Measurements from ENCODE around the gene ADGRV1.
"Not testable (repeated sequence)": the region's sequence is repeated elsewhere in the genome, so short reads cannot be mapped to it uniquely, and the experiment has no call there.

Gene ADGRV1

DNA sequence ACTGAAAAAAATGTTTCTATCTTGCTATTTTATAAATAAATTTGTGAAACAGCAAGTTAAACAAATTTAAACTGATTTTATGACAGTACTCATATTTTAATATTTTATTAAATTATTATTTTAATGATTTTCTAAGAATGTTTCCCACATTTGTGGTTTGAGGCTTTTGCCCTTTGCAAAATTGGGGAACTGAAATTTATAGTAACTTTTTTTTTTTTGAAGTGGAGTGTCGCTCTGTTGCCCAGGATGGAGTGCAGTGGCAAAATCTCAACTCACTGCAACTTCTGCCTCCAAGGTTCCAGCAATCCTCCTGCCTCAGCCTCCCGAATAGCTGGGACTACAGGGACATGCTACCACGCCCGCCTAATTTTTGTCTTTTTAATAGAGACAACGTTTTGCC, 7.2 kb upstream of the ADGRV1 start:
- DNase-seq (ENCODE audit: low read depth in 1 of 2, low spot score in 1 of 2): no peak

DNA sequence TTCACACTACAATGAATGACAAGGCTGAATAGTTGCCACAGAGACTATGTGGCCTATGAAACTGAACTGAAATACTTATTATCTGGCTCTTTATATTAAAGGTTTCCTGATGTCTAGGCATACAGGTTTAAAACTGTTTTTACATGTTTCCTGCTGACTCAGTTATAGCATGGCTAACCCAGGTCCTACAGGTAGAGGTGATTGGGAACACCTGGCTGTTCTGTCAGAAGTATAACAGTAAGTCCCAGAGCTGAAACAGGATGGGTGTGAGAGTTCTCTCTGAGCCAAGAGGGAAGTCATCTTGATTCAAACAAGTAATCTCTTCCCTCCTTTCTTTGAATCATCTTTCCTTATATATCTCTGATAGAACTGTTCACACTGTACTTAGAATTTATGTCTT, 4.9 kb upstream of the ADGRV1 start:
- DNase-seq (ENCODE audit: low read depth in 1 of 2, low spot score in 1 of 2): no peak

DNA sequence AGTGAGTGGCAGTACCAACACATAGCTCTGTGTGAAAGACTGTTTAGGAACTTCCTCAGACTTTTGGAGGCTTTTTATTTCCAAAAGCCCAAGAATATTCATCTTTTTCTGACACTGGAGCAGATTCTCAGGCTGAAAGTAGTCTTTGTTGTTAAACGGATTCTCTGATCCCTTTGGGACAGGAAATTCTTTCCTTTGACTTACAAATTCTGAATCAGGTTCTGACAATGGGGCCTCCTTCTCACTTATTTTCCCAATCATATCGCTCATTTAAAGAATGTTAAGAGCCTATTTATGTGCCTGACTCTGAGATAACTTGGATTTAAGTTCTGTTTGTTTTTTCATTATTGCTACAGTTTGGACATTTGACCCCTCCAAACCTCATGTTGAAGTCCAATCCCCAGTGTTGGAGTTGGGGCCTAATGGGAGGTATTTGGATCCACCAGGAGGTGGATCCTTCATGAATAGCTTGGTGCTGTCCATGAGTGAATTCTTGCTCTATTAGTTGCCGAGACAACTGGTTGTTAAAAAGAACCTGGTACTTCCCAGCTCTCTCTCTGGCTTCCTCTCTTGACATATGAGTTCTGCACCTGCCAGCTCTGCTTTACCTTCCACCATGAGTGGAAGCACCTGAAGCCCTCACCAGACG, 4.1 kb upstream of the ADGRV1 start:
- DNase-seq (ENCODE audit: low read depth in 1 of 2, low spot score in 1 of 2): no peak

DNA sequence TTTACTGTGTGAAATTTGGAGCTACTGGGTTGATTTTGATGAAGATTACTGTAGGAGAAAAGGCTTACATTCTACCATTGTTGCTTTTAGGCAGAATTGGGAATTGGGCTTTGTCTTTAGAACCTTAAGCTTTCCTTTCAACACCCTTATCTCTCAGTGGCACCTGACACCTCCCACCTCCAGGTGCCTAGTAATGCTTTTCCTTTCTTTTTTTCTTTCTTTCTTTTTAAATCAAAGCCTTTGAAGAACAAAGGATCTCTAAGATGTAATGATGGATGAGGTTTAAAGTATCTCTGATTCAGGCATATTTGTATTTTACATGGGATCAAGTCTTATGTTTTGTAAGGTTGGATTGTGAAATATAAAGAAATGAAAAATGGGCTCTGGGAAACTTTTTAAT, 2.9 kb upstream of the ADGRV1 start:
- no peak for DNase-seq (ENCODE audit: low read depth in 1 of 2, low spot score in 1 of 2)

DNA sequence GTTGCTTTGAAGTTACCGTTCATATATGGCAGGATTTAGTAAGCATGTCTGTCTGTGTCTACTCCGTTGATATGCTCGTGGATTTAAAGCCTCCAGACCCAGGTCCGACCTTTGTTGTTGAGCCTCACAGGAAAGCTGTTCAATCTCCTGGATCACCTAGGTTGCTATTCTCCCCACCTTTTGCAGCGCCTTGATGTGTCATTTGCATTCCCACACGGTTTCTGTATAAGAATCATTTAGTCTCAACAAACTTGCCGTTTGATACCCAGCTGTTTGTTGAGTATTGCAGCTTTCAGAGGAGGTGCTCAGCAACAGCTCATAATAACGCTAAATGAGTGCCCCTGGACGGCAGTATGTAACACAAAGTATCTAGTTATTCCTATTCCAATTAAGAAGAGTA, 1.2 kb upstream of the ADGRV1 start:
- no peak for DNase-seq (ENCODE audit: low read depth in 1 of 2, low spot score in 1 of 2)

DNA sequence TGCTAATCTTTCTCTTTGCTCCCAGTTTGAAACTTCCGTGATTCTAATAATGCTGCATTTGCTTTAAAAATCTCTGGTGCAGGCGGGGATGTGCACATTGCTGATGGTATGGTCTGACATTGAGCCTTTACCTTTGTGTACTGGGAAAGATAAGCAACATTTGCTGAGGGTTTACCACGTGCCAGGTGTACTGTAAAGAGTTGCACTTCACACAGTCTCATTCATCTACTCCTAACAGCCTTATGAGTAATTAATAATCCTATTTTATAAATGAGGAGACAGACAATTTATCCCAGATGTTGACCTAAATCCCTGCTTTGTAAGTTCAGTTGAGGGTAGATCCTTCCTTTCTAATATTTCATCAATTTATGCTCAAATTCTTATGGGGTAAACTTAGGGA, 726 bp upstream of the ADGRV1 start:
- DNase-seq (ENCODE audit: low read depth in 1 of 2, low spot score in 1 of 2): no peak

DNA sequence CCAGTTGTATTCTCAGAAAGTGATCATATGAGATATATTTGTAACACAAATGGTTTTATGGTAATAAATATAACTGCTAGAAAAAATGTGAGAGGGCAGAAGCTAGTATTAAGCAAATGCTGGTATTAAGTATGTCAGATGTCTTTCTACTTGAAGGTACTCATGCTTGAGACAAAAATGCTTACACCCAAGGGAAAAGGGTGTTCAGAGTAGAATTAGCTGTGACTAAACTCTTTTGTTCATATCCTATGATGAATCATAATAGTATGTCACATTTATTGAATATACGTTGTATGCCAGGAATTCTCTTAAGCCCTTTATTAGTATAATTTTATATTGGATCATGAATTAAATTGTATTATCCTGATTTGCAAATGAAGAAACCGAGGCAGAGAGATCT, 2.2 kb downstream of the ADGRV1 start:
- DNase-seq (ENCODE audit: low read depth in 1 of 2, low spot score in 1 of 2): no peak

DNA sequence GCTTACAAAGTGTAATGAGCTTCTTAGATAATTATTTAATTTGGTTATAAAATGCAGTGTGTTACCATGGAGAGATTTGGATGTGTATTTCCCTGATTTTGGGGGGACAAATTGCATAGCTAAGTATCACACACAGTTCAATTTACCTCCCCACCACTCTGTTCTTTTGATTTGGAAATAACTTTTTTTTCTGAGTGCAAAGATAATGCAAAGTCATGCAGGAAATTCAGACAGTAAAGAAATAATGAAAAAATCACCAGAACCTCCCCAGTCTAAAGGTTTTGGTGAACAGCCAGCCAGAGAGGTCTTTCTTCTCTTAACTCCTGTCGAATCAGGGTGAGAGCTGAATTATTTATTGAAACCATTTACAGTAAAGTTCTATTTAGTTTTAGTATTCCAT, 3.2 kb downstream of the ADGRV1 start:
- DNase-seq (ENCODE audit: low read depth in 1 of 2, low spot score in 1 of 2): no peak

DNA sequence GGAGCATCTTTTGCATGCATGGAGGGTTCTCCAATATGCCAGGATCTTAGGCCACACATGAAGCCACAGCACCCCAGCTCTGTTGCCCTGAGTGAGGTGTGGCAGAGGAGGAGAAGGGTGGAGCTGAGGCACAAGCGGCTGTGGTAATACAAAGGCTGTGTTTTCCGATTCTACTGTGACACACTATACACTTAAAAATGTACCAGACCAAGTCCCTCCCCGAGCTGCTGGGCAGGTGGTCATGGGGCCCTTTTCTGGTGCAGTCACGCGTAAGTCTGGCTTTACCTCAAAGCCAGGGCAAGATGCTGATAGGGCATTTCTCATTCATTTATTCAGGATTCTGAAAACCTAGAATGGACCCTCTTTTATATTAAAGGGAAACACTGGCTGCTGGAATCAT, 3.7 kb downstream of the ADGRV1 start:
- DNase-seq (ENCODE audit: low read depth in 1 of 2, low spot score in 1 of 2): no peak

DNA sequence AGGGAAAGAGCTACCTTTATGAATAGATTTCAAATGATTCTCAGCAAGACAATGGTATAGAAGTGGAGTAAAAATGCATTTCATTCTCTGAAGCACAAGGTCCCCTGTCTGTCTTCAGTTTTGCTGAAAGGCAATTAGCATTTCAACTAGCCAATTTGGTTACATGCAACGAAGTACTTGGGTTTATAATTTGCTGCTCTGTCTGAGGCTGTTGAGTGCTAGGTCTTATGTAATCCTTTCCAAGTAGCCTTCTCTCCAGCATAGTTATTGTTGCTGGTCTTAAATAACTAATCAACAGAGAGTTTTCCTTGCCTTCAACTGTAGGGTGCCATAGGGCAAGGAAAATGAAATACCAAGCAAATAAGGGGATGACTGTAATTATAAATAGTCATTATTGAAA, 4.5 kb downstream of the ADGRV1 start:
- no peak for DNase-seq (ENCODE audit: low read depth in 1 of 2, low spot score in 1 of 2)

DNA sequence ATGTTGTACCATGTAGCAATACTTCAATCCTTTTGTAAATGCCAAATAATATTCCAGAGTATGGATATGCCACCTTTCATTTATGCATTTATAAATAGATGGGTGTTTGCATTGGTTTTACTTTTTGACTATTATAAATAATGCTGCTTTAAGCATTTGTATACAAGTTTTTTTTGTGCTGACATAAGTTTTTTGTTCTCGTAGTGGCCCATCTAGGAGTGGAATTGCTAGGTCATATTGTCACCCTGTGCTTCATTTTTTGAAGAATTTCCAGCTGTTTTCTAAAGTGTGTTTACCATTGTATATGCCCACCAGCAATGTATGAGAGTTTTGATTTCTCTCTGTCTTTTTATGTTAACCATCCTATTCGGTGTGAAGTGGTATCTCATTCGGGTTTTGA, 6.9 kb downstream of the ADGRV1 start:
- no peak for DNase-seq (ENCODE audit: low read depth in 1 of 2, low spot score in 1 of 2)

DNA sequence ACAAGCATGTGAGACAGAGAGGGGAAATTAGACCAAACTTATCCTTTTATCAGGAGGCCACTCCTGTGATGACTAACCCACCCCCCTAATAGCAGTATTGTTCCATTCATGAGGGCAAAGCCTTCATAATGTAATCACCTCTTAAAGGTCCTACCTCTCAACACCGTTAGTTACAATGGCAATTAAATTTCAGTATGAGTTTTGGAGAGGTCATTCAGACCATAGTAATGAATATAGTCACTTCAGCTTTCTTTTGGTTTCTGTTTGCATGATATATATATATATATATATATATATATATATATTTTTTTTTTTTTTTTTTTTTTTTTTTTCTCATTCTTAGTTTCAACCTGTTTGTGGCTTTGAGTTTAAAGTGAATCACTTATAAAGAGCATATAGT, 10.5 kb downstream of the ADGRV1 start:
- DNase-seq (ENCODE audit: low read depth in 1 of 2, low spot score in 1 of 2): no peak

DNA sequence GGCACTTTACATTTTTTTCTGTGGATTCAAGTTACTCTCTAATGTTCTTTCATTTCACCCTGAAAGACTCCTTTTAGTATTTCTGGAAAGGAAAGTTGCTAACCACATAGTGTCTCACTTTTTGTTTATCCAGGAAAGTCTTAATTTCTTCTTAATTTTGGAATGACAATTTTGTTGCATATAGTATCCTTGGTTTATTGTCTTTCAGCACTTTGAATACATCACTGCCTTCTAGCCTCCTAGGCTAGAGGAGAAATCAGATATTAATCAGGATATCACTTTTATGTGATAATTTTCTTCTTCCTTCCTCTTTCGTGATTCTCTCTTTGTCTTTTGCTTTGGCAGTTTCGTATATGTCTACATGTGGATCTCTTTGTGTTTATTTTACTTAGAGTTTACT, 11.4 kb downstream of the ADGRV1 start:
- no peak for DNase-seq (ENCODE audit: low read depth in 1 of 2, low spot score in 1 of 2)

DNA sequence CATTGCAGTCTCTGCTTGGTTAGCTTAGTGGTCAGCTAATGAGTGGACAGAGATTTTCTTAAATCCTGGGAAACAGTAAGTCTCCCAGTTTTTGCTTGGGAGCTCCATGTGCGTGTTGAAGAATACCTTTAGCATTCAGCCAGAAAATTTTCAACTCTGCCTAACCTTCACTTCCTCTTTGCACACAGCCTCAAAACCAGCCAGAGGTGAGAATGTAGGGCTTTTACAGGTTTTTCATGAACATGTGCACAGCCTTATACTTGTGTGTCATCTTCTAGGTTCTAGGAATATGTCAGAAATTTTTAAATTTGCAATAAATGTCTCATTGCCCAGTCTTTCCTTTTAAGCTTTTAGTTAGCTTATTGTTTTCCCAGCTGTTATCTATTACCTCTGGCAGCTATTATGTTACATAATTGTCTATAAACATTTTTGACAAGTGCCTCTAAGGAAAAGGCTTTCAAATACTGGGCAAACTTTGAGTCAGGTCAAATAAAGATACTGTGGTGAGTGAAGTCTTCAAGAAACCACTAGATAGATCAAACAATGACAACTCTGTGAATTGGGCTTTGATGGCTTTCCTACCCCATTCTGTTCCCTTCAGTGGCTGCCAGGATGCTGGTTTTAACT, 12.7 kb downstream of the ADGRV1 start:
- no peak for DNase-seq (ENCODE audit: low read depth in 1 of 2, low spot score in 1 of 2)

DNA sequence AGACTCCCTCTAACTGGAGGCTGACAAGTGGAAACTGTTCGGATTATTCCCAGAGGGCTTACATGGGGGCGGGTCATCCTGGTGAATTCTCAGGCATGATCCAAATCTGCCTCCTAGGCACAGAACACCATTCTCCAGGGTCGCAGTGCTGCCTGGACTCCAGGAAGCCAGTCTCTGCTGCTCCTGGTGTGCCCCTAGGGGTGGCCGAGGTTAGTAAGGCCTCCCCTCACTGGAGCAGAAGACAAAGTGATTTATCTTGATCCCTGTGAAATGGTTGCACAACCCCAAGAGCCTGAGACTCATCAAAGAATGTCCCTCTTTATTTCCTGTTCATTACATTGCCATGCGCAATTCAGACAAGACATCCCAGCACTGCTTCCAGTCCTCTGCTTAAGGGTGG, 17.1 kb downstream of the ADGRV1 start:
- no peak for DNase-seq (ENCODE audit: low read depth in 1 of 2, low spot score in 1 of 2)

DNA sequence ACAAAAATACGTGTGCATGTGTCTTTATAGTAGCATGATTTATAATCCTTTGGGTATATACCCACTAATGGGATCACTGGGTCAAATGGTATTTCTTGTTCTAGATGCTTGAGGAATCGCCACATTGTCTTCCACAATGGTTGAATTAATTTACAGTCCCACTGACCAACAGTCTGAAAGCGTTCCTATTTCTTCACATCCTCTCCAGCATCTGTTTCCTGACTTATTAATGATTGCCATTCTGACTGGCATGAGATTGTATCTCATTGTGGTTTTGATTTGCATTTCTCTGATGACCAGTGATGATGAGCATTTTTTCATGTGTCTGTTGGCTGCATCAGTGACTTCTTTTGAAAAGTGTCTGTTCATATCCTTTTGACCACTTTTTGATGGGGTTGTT, 18.0 kb downstream of the ADGRV1 start:
- not testable (repeated sequence) for DNase-seq (ENCODE audit: low read depth in 1 of 2, low spot score in 1 of 2)

DNA sequence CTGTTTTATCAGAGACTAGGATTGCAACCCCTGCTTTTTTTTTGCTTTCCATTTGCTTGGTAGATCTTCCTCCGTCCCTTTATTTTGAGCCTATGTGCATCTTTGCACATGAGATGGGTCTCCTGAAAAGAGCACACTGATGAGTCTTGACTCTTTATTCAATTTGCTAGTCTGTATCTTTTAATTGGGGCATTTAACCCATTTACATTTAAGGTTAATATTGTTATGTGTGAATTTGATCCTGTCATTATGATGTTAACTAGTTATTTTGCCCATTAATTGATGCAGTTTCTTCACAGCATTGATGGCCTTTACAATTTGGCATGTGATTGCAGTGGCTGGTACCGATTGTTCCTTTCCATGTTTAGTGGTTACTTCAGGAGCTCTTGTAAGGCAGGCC, 21.3 kb downstream of the ADGRV1 start:
- DNase-seq (ENCODE audit: low read depth in 1 of 2, low spot score in 1 of 2): not testable (repeated sequence)

DNA sequence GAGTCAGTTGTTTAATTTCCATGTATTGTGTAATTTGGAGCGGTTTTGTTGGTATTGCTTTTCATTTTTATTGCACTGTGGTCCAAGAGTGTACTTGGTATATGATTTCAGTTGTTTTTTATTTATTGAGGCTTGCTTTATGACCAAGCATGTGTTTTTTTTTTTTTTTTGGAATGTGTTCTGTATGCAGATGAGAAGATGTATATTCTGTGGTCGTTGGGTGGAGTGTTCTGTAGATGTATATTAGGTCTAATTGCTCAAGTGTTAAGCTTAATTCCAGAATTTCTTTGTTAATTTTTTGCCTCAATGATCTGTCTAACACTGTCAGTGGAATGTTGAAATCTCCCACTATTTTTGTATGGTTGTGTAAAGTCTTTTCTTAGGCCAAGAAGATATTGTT, 23.4 kb downstream of the ADGRV1 start:
- no peak for DNase-seq (ENCODE audit: low read depth in 1 of 2, low spot score in 1 of 2)

DNA sequence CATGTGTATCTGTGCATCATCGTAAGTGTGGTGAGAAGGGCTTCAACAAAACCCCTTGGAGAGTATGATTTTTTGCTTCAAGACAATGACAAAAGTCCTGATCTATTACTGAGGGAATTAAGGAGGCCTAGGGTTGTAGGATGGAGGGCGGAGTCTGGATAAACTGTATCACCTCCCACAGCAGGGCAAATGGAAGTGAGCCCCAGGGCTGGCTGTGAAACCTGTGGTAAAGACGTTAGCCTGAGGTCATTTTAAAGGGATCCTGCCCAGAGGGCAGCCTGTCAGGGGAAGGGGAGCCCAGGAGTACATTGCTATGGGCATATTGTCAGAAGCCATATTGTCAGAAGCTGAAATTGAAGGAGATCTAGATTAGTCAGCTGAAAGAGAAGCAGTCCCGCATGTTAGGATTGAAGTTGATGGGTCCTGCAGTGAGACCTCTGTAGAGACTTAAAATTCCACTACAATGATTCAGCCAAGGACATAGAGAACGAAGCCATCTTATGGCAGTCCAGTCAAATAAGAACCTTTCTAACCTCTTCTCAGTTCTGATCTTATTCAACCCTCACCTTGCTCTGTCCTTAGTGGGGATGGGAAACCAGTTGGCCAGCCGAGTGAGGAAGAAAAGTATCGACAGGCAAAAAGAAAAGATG, 26.9 kb downstream of the ADGRV1 start:
- no peak for DNase-seq (ENCODE audit: low read depth in 1 of 2, low spot score in 1 of 2)

DNA sequence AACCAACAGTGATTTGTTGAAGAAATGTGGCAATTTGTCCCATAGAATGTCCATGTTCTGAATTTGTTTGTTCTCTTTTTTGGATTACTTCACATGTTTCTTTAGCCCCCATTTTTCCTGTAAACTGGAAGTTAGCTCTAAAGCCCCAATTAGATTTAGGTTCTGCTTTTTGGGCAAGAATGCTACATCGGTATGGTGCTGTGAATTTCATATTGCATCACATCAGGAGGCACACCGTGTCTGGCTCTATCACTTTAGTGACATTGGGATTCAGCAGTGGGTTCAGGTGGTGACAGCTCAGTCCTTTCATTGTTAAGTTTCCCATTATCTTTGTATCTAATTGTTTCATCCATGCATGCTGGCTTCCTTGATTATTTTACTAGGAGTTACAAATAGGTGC, 27.9 kb downstream of the ADGRV1 start:
- DNase-seq (ENCODE audit: low read depth in 1 of 2, low spot score in 1 of 2): no peak

DNA sequence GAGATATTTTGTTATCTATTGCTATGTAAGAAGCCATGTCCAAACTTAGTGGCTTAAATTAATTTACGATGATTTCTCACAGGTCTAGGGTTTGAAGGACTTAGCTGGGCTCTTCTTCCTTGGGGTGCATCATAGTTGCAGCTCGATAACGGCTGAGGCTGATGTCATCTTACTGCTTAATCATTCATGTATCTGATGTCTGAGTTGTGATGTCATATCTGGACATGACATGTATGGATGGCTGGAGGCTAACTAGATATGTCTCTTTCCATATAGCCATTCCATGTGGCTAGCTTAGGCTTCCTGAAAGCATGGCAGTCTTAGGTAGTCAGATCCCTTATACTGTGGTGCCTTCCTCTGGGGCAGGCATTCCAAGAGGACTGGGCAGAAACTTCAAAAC, 31.6 kb downstream of the ADGRV1 start:
- no peak for DNase-seq (ENCODE audit: low read depth in 1 of 2, low spot score in 1 of 2)

DNA sequence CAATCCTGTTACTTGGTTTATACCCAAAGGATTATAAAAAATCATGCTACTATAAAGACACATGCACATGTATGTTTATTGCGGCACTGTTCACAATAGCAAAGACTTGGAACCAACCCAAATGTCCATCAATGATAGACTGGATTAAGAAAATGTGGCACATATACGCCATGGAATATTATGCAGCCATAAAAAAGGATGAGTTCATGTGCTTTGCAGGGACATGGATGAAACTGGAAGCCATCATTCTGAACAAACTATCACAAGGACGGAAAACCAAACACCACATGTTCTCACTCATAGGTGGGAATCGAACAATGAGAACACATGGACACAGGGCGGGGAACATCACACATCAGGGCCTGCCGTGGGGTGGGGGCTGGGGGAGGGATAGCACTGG, 34.5 kb downstream of the ADGRV1 start:
- not testable (repeated sequence) for DNase-seq (ENCODE audit: low read depth in 1 of 2, low spot score in 1 of 2)

DNA sequence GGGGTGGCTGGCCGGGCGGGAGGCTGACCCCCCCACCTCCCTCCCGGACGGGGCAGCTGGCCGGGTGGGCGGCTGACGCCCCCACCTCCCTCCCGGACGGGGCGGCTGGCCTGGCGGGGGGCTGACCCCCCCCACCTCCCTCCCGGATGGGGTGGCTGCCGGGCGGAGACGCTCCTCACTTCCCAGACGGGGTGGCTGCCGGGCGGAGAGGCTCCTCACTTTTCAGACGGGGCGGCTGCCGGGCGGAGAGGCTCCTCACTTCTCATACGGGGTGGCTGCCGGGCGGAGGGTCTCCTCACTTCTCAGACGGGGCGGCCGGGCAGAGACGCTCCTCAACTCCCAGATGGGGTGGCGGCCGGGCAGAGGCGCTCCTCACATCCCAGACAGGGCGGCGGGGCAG, 37.2 kb downstream of the ADGRV1 start:
- DNase-seq (ENCODE audit: low read depth in 1 of 2, low spot score in 1 of 2): not testable (repeated sequence)
